Fibroblast of villous mesenchyme (primary cell): ENCODE data around the gene CXADR. TPM values are rescaled to one million over a fixed set of nuclear protein-coding genes. Genes with fewer than 3 reads are reported as not detected.

Experiments
- DNase-seq: peaks from one replicate; pipeline ENCODE4 v3.0.0-alpha.2; 2010; ENCODE audit warnings: low read depth
- H3K4me3 ChIP-seq: 2 replicates; pipeline ENCODE4 v1.5.1; 2011; ENCODE audit warnings: low read depth, mild to moderate bottlenecking, low read length
- total RNA-seq: library from RNA; depleted of rRNA; stranded (reverse); fragments of >200 nt; gene quantifications from 2 replicates; pipeline ENCODE4 v1.2.3, GENCODE V29; 2012
- TF ChIP-seq, protein P1 (sequence below): IDR thresholded peaks from 2 replicates; pipeline ENCODE4 v1.5.1; 2012; ENCODE audit warnings: low read depth, mild to moderate bottlenecking, low read length; ENCODE audit not compliant: insufficient read depth

CXADR gene
- total RNA-seq, 1 donor = 0.86 TPM

DNA sequence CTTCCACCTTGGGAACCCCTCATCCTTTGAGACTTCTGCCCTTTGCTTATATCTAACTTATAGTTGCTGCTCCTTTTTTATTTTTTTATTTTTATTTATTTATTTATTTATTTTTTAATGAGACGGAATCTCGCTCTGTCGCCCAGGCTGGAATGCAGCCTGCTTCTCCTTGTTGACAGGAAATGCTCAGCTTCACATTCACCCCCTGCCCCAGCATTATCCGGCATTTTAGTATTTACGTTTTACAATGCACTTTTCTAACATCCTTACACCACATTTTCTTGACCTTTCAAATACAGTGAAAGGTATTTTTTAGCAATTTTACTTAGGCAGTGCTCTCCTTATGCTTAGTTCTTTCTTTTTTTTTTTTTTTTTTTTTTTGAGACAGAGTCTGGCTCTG, 14.9 kb downstream of the CXADR start:
- no peak overlapping the region for H3K4me3 ChIP-seq
- no peak for DNase-seq
- TF ChIP-seq, protein P1, sequence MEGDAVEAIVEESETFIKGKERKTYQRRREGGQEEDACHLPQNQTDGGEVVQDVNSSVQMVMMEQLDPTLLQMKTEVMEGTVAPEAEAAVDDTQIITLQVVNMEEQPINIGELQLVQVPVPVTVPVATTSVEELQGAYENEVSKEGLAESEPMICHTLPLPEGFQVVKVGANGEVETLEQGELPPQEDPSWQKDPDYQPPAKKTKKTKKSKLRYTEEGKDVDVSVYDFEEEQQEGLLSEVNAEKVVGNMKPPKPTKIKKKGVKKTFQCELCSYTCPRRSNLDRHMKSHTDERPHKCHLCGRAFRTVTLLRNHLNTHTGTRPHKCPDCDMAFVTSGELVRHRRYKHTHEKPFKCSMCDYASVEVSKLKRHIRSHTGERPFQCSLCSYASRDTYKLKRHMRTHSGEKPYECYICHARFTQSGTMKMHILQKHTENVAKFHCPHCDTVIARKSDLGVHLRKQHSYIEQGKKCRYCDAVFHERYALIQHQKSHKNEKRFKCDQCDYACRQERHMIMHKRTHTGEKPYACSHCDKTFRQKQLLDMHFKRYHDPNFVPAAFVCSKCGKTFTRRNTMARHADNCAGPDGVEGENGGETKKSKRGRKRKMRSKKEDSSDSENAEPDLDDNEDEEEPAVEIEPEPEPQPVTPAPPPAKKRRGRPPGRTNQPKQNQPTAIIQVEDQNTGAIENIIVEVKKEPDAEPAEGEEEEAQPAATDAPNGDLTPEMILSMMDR = no peak

DNA sequence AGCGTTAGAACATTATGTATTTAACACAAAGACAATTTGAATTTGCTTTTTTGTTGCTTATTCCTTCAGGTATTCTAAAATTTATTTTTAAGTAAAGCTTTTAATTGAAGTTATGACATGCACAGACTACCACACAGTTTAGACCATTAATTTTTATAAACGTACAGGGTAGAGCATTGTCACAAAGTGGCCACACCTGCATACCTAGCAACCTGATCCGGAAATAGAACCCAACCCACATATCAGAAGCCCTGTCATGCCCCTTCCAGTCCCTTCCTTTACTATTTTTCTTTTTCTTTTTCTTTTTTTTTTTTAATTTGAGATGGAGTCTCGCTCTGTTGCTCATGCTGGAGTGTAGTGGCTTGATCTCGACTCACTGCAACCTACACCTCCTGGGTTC, 16.8 kb downstream of the CXADR start:
- H3K4me3 ChIP-seq = no peak overlapping the region
- TF ChIP-seq, protein P1 = no peak
- no peak for DNase-seq

DNA sequence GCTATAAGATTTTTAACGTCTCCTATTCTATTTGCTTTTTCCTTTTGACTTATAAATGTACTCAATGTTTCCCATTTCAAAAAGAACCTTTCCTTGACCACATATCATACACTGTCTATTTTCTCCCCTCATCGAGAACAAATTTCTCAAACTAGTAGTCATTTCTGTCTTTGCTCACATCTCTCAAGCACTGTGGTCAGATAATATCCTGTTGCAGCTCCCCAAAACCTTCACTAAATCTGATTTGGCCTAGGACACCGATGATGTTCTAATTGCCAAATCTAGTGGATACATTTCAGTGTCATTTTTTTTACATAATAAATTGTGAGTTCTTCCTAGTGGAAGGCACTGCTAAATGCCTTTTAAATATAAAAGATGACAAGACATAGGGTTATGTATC, 19.4 kb downstream of the CXADR start:
- TF ChIP-seq, protein P1 = no peak
- no peak overlapping the region for H3K4me3 ChIP-seq
- no peak for DNase-seq

DNA sequence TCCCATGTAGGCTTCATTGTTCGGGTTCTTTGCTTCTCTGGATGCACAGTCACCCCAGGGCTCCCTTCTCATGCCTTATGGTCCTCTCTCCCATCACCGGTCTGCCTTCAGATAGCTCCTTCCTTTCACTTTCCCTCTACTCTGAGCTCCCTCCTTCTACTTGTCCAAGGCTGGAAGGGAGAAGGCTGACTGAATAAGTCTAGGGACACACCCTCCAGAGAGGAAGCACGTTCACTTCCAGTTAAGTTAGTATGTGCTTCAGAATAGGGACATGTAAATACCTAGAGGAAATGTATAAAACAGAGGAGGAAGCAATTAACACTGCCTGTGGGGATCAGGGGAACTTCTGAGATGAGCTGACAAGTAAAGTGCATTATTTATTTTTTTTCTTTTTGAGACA, 23.5 kb downstream of the CXADR start:
- TF ChIP-seq, protein P1 = no peak
- no peak overlapping the region for H3K4me3 ChIP-seq
- no peak for DNase-seq

DNA sequence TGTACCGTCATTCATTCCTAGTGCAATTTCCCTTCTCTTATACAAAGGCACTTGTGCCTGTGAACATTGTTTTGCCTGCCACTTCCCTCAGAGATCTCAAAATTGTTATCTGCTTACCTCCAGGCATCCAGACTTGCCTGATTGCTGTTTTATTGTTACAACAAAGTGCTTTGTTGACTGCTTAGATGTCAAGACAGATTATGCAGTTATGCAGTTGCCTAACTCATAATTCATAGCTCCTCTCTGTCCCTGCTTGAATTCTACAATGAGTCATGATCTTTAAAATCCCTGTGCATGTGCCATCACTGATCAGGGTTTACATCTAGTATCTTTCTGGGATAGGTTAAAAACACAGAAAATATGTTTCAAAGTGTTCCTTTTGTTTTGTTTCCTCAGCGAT, 24.5 kb downstream of the CXADR start:
- TF ChIP-seq, protein P1 = no peak
- no peak overlapping the region for H3K4me3 ChIP-seq
- DNase-seq = peak; percentile 56

DNA sequence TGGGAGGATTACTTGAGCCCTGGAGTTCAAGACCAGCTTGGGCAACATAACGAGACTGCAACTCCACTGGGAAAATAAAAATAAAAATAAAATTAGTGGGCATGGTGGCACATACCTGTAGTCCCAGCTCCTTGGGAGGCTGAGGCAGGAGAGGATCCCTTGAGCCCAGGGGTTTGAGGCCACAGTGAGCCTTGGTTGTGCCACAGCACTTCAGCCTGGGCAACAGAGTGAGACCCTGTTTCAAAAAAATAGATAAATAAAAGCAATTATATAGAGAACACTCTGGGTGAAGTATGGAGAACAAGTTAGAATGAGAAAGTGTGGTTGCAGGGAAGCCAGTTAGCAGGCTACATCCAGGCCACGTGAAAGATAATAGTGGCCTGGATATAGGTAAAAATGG, 25.7 kb downstream of the CXADR start:
- TF ChIP-seq, protein P1 = no peak
- no peak for DNase-seq

DNA sequence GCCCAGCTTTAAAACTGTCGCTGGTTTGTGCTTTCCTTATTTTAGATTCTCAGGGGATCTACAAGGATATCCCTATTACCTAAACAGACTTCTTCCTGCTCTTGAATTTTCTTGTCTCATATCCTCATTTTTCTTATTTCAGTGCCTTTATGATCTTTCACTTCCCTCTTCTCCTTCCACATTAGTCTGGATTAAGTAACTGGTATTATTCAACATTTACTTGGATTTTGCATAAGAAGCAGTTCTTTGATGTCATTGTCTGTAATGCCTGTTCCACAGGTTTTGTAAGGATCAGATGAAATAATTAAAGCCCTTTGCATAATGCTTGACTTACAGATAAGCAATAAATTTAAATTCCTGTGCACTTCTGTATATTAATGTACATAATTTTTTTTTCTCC, 26.5 kb downstream of the CXADR start:
- H3K4me3 ChIP-seq = no peak overlapping the region
- DNase-seq = no peak
- TF ChIP-seq, protein P1 = no peak

More for the DNA sequence above, 25.7 kb downstream of the CXADR start:
- H3K4me3 ChIP-seq = no peak overlapping the region
